H1 (cell line): ENCODE data around the gene YWHAQ.

Experiments
- BACH1 ChIP-seq: IDR thresholded peaks from 2 replicates; pipeline ENCODE4 v1.6.1; 2012; ENCODE audit warnings: low read length, improper control_type of control experiment
- CTCF ChIP-seq, 3 experiments: IDR thresholded peaks; 1 replicate in 2 of 3; 2 replicates in 1 of 3; pipeline versions ENCODE4 v1.5.1 to v1.6.1; 2011; ENCODE audit warnings: low read length in 3 of 3, mild to moderate bottlenecking in 3 of 3, inconsistent platforms in 2 of 3, low read depth in 1 of 3, moderate library complexity in 1 of 3; ENCODE audit not compliant: insufficient read depth in 1 of 3; ENCODE audit errors: control extremely low read depth in 1 of 3
- EP300 ChIP-seq, 2 experiments: IDR thresholded peaks; 1 replicate in 1 of 2; 2 replicates in 1 of 2; pipeline ENCODE4 v1.6.1; 2011 to 2012; ENCODE audit warnings: low read depth in 2 of 2, low read length in 2 of 2, mild to moderate bottlenecking in 2 of 2, borderline replicate concordance in 1 of 2, inconsistent platforms in 1 of 2, moderate library complexity in 1 of 2
- EZH2 ChIP-seq: fragments of 200-600 bp; sonication (generic); IDR thresholded peaks from 2 replicates; pipeline ENCODE4 v1.7.1; 2012; ENCODE audit warnings: low read depth, mild to moderate bottlenecking, moderate library complexity, low read length, inconsistent platforms; ENCODE audit not compliant: severe bottlenecking
- GABPA ChIP-seq: IDR thresholded peaks from 2 replicates; pipeline ENCODE4 v1.6.1; 2011; ENCODE audit warnings: mild to moderate bottlenecking, low read length, moderate library complexity, borderline replicate concordance; ENCODE audit not compliant: insufficient read depth
- GTF2F1 ChIP-seq: IDR thresholded peaks from 2 replicates; pipeline ENCODE4 v1.6.1; 2012; ENCODE audit warnings: low read depth, low read length, improper control_type of control experiment, borderline replicate concordance
- HDAC6 ChIP-seq: IDR thresholded peaks from one replicate; pipeline ENCODE4 v1.7.1; 2012; ENCODE audit warnings: low read depth, mild to moderate bottlenecking, inconsistent platforms, low read length, moderate library complexity
- MAFK ChIP-seq: IDR thresholded peaks from 2 replicates; pipeline ENCODE4 v1.6.1; 2012; ENCODE audit warnings: low read depth, mild to moderate bottlenecking, improper control_type of control experiment, low read length
- POLR2A ChIP-seq, 2 experiments: IDR thresholded peaks; 1 replicate in 1 of 2; 2 replicates in 1 of 2; pipeline ENCODE4 v1.6.1; 2011; ENCODE audit warnings: low read depth in 2 of 2, low read length in 2 of 2, mild to moderate bottlenecking in 2 of 2; ENCODE audit errors: control extremely low read depth in 1 of 2
- POLR2AphosphoS5 ChIP-seq: IDR thresholded peaks from 2 replicates; pipeline ENCODE4 v1.6.1; 2011; ENCODE audit warnings: low read depth, low read length
- SUZ12 ChIP-seq: fragments of 200-600 bp; sonication (generic); IDR thresholded peaks from 2 replicates; pipeline ENCODE4 v1.6.1; 2012; ENCODE audit warnings: mild to moderate bottlenecking, inconsistent platforms, low read length, moderate library complexity, mixed read lengths
- TAF1 ChIP-seq: IDR thresholded peaks from 2 replicates; pipeline ENCODE4 v1.6.1; 2011; ENCODE audit warnings: mild to moderate bottlenecking, low read depth, low read length
- USF2 ChIP-seq: IDR thresholded peaks from 2 replicates; pipeline ENCODE4 v1.6.1; 2011; ENCODE audit warnings: low read length, improper control_type of control experiment
- YY1 ChIP-seq: IDR thresholded peaks from 2 replicates; pipeline ENCODE4 v1.6.1; 2011; ENCODE audit warnings: low read depth, mild to moderate bottlenecking, low read length

GRCh38 chr2:9680082-9680481 is 49.3 kb upstream of the YWHAQ start:
- TF ChIP-seq BACH1 (no peak), CTCF (IDR thresholded peaks at IDR 0.05; ENCODE audit: control extremely low read depth in 1 of 3, insufficient read depth in 1 of 3, low read depth in 1 of 3, low read length in 3 of 3) (no peak), USF2 (no peak), POLR2A (IDR thresholded peaks at IDR 0.05; ENCODE audit: control extremely low read depth in 1 of 2, low read depth in 2 of 2, low read length in 2 of 2) (no peak), GTF2F1 (no peak), EP300 (IDR thresholded peaks at IDR 0.05; ENCODE audit: borderline replicate concordance in 1 of 2, low read depth in 2 of 2, low read length in 2 of 2) (no peak), EZH2 (no peak), SUZ12 (no peak), POLR2AphosphoS5 (no peak), YY1 (no peak), GABPA (no peak), TAF1 (no peak), MAFK (no peak), HDAC6 (no peak)
